DOHH2 (cell line): ENCODE results near the gene RHBDF2.
A peak's percentile ranks its signal among the peaks of the same experiment; 100 is the strongest.

Source experiments
- CTCF ChIP-seq: fragments of 200-600 bp; sonication (generic); IDR thresholded peaks from one replicate; pipeline ENCODE4 v1.5.1; 2014; ENCODE audit warnings: antibody characterized with exemption, mild to moderate bottlenecking, low read depth, low read length; ENCODE audit not compliant: poor library complexity, severe bottlenecking
- EZH2phosphoT487 ChIP-seq: fragments of 200-600 bp; sonication (generic); IDR thresholded peaks from 2 replicates; pipeline ENCODE4 v1.6.1; 2017; ENCODE audit warnings: borderline replicate concordance, mild to moderate bottlenecking, antibody characterized with exemption, low read length, moderate library complexity, mixed read lengths

- TF ChIP-seq CTCF: peak; percentile 99
- TF ChIP-seq EZH2phosphoT487: no peak
These were observed 22.1 kb upstream of the RHBDF2 start for GRCh38 chr17:76523084-76524037.
